RWPE1 (cell line): Measurements from ENCODE around the gene SCRT2.

ENCODE experiments used
- CTCF ChIA-PET: fragments of 350-600 bp; sonication (Branson Sonifier 250); formaldehyde crosslinking; extraction: SDS; loops from one replicate; lab custom pipeline; 2021; lab: Yijun Ruan, JAX
- POLR2A ChIA-PET: fragments of 400-600 bp; formaldehyde crosslinking; extraction: SDS; loops from one replicate; lab custom pipeline; 2020; ENCODE audit warnings: antibody characterized with exemption; ENCODE audit not compliant: low non-redundant PET; lab: Yijun Ruan, JAX
- DNase-seq: peaks from one replicate; pipeline ENCODE4 v3.0.0; 2012; ENCODE audit warnings: low spot score
- H3K27ac ChIP-seq: fragments of 450-650 bp; 2 replicates; pipeline ENCODE4 v1.5.1; 2017
- CTCF ChIP-seq: fragments of 450-650 bp; conservative IDR thresholded peaks from 2 replicates; pipeline ENCODE4 v1.5.1; 2017; ENCODE audit warnings: low read depth, mild to moderate bottlenecking

Gene SCRT2

GRCh38 chr20:634148-634925 lies 41.3 kb downstream of the SCRT2 start:
- no peak for TF ChIP-seq CTCF
- no peak for DNase-seq
- POLR2A ChIA-PET, result no interaction called here
- CTCF ChIA-PET, result no interaction called here
- H3K27ac ChIP-seq, result no peak overlapping the region

- no peak for DNase-seq
- TF ChIP-seq CTCF, result no peak
- ChIA-PET CTCF (no interaction called here), POLR2A (no interaction called here)
- H3K27ac ChIP-seq, result no peak overlapping the region
These were observed 44.5 kb downstream of the SCRT2 start for GRCh38 chr20:631101-631500.

- no peak overlapping the region for H3K27ac ChIP-seq
- no peak for DNase-seq
- TF ChIP-seq CTCF, result no peak
- POLR2A ChIA-PET, result no interaction called here
- CTCF ChIA-PET, result no interaction called here
These were observed 49.0 kb downstream of the SCRT2 start for GRCh38 chr20:626579-626978.

GRCh38 chr20:625360-625932 lies 50.2 kb downstream of the SCRT2 start:
- no peak overlapping the region for H3K27ac ChIP-seq
- DNase-seq, result no peak
- CTCF ChIA-PET, result no interaction called here
- POLR2A ChIA-PET, result no interaction called here
- TF ChIP-seq CTCF, result no peak

GRCh38 chr20:623704-624103 lies 51.9 kb downstream of the SCRT2 start:
- TF ChIP-seq CTCF, result no peak
- DNase-seq, result no peak
- no peak overlapping the region for H3K27ac ChIP-seq
- POLR2A ChIA-PET, result no interaction called here
- CTCF ChIA-PET, result interaction anchor here (0.6 kb wide), 1 partner anchor 372 kb away, joined by 4 read pairs; no protein-coding TSS in a partner anchor

GRCh38 chr20:623021-623420 lies 52.6 kb downstream of the SCRT2 start:
- DNase-seq, result no peak
- H3K27ac ChIP-seq, result no peak overlapping the region
- ChIA-PET CTCF (interaction anchor here (0.6 kb wide), 1 partner anchor 22 kb away, joined by 3 read pairs; no protein-coding TSS in a partner anchor), POLR2A (no interaction called here)
- no peak for TF ChIP-seq CTCF
